Measurements from ENCODE around the gene IFI6. TPM values are rescaled to one million over a fixed set of nuclear protein-coding genes. Genes with fewer than 3 reads are reported as not detected.

The IFI6 gene
- total and polyA plus RNA-seq, 2 of the 8 experiments (the other 6 are each of a cell fraction or from before 2014, with no cell fraction given) = 6.1 to 13.2 TPM

- TF ChIP-seq, protein P1, sequence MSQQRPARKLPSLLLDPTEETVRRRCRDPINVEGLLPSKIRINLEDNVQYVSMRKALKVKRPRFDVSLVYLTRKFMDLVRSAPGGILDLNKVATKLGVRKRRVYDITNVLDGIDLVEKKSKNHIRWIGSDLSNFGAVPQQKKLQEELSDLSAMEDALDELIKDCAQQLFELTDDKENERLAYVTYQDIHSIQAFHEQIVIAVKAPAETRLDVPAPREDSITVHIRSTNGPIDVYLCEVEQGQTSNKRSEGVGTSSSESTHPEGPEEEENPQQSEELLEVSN (IDR thresholded peaks at IDR 0.05) = no peak
- TF ChIP-seq SP1 (IDR thresholded peaks at IDR 0.05; ENCODE audit: low read depth, low read length) (no peak), ZNF274 (IDR thresholded peaks at IDR 0.05; ENCODE audit: borderline replicate concordance, extremely low read depth, low read length) (no peak), CHD1 (IDR thresholded peaks at IDR 0.05; ENCODE audit: low read depth, low read length) (no peak), USF2 (IDR thresholded peaks at IDR 0.05; ENCODE audit: low read length) (no peak), CBX8 (IDR thresholded peaks at IDR 0.05; ENCODE audit: borderline replicate concordance, low read depth, low read length) (no peak), KDM5A (IDR thresholded peaks at IDR 0.05; ENCODE audit: low read length) (no peak), SAP30 (IDR thresholded peaks at IDR 0.05; ENCODE audit: insufficient read depth, insufficient replicate concordance, low read length) (no peak), JUND (IDR thresholded peaks at IDR 0.05; ENCODE audit: low read length) (no peak), NRF1 (IDR thresholded peaks at IDR 0.05; ENCODE audit: low read depth, low read length) (no peak), CEBPB (IDR thresholded peaks at IDR 0.05; ENCODE audit: low read depth, low read length) (no peak), GABPA (IDR thresholded peaks at IDR 0.05; ENCODE audit: borderline replicate concordance, insufficient read depth, low read length) (no peak)
- TF ChIP-seq, protein P2, sequence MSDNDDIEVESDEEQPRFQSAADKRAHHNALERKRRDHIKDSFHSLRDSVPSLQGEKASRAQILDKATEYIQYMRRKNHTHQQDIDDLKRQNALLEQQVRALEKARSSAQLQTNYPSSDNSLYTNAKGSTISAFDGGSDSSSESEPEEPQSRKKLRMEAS (IDR thresholded peaks at IDR 0.05) = no peak
- H3K27ac ChIP-seq (ENCODE audit: low read depth, low read length) = no peak overlapping the region
- H3K4me2 ChIP-seq (ENCODE audit: insufficient read depth in 1 of 2, low read depth in 2 of 2, low read length in 2 of 2) = no peak overlapping the region
- ChIA-PET POLR2A (ENCODE audit: partially characterized antibody) (interaction anchor here (1.2 kb wide), 1 partner anchor 10 kb away, joined by 4 read pairs; no protein-coding TSS in a partner anchor), CTCF (ENCODE audit: partially characterized antibody) (interaction anchor here (0.6 to 6.2 kb wide), 10 partner anchors 8 to 657 kb away, joined by 3 to 47 read pairs (median 4); no protein-coding TSS in a partner anchor)
- H2AK5ac ChIP-seq (ENCODE audit: low read depth, low read length) = no peak overlapping the region
- H3K18ac ChIP-seq (ENCODE audit: extremely low read depth, low read length) = no peak overlapping the region
- H3K4me1 ChIP-seq (replicated peaks in 1 of 4; ENCODE audit: control insufficient read depth in 3 of 4, insufficient read depth in 4 of 4, low read length in 3 of 4) = peaks cover 8 to 13% (median 9%) of the 10 kb centered on the region in 4 experiments
- H3K36me3 ChIP-seq (ENCODE audit: control insufficient read depth in 2 of 4, insufficient read depth in 4 of 4, low read length in 3 of 4) = no peaks in the 10 kb centered on the region
- no peaks in the 10 kb centered on the region for H3K23me2 ChIP-seq (ENCODE audit: low read depth, low read length)
- H4K20me1 ChIP-seq (replicated peaks in 1 of 2; ENCODE audit: control insufficient read depth in 1 of 2, insufficient read depth in 2 of 2, low read length in 2 of 2) = no peaks in the 10 kb centered on the region
- H4K91ac ChIP-seq (replicated peaks; ENCODE audit: insufficient read length, low read length) = no peak overlapping the region
- peak overlapping the region; percentile 29; the same call in 1 of the 2 replicates for H2BK5ac ChIP-seq (ENCODE audit: low read depth, low read length)
- H2BK120ac ChIP-seq (replicated peaks; ENCODE audit: low read depth, low read length) = no peak overlapping the region
- DNase-seq (ENCODE audit: low read depth in 1 of 2, low spot score in 2 of 2) (no peak), FAIRE-seq (no peak)
- no peak overlapping the region for H2AFZ ChIP-seq (ENCODE audit: low read length)
- H3K4ac ChIP-seq (replicated peaks; ENCODE audit: insufficient read length, low read depth, low read length) = no peak overlapping the region
- no peak overlapping the region for H4K8ac ChIP-seq (ENCODE audit: extremely low read depth, insufficient read depth, low read length)
- no peaks in the 10 kb centered on the region for H3K79me2 ChIP-seq (ENCODE audit: control insufficient read depth in 1 of 2, insufficient read depth in 2 of 2, low read length in 2 of 2)
- no peak overlapping the region for H2BK20ac ChIP-seq (ENCODE audit: low read length)
- H3K56ac ChIP-seq (replicated peaks; ENCODE audit: insufficient read length, low read depth, low read length) = no peak overlapping the region
- H3K79me1 ChIP-seq (ENCODE audit: low read depth, low read length) = no peaks in the 10 kb centered on the region
- H3K23ac ChIP-seq (ENCODE audit: insufficient read length) = no peak overlapping the region
- H3K27me3 ChIP-seq (replicated peaks in 1 of 4; ENCODE audit: control insufficient read depth in 3 of 4, extremely low read depth in 1 of 4, insufficient read depth in 3 of 4, low read length in 3 of 4) = no peaks in the 10 kb centered on the region
- H3K9ac ChIP-seq (replicated peaks in 1 of 4; ENCODE audit: extremely low read depth in 1 of 4, low read depth in 3 of 4, low read length in 3 of 4) = no peak overlapping the region
- no peak overlapping the region; the same call in 1 of the 2 replicates for H2BK12ac ChIP-seq (ENCODE audit: low read depth, low read length)
- H3K4me3 ChIP-seq (ENCODE audit: extremely low read depth in 1 of 4, insufficient read depth in 2 of 4, low read depth in 3 of 4, low read length in 4 of 4) = no peak overlapping the region
- WGBS, 2 experiments (ENCODE audit: extremely low coverage in 1 of 2, insufficient coverage in 1 of 2, insufficient read length in 1 of 2, insufficient replicate concordance in 2 of 2, low coverage in 1 of 2, low lambda C conversion rate in 2 of 2, missing lambda C conversion rate in 1 of 2) = 87% methylated on average over 8 of the region's 8 CpGs; no CpG with 5 or more reads in 1 of the 2 experiments
- no peak overlapping the region for H2BK15ac ChIP-seq (ENCODE audit: low read length)
- no peak overlapping the region for H3K14ac ChIP-seq (ENCODE audit: insufficient read length)
- H4K5ac ChIP-seq (ENCODE audit: insufficient read length, low read depth, low read length) = no peak overlapping the region
- no peaks in the 10 kb centered on the region for H3K9me3 ChIP-seq (ENCODE audit: insufficient read depth in 2 of 2, low read depth in 1 of 2, low read length in 1 of 2)
Observed at GRCh38 chr1:27646676-27647075, 25.3 kb downstream of the IFI6 start.

Measured in H1 (cell line).